HG02973 (cell line): ENCODE results near the gene GPC2.
A peak's percentile ranks its signal among the peaks of the same experiment; 100 is the strongest.
"Not testable (repeated sequence)": the region's sequence is repeated elsewhere in the genome, so short reads cannot be mapped to it uniquely, and the experiment has no call there.

Experiments
- ATAC-seq: cut with Tn5 transposase; IDR thresholded peaks from one replicate; pipeline ENCODE4 v1.9.1; 2021; ENCODE audit warnings: moderate library complexity; ENCODE audit not compliant: unreplicated experiment

The GPC2 gene, protein sequence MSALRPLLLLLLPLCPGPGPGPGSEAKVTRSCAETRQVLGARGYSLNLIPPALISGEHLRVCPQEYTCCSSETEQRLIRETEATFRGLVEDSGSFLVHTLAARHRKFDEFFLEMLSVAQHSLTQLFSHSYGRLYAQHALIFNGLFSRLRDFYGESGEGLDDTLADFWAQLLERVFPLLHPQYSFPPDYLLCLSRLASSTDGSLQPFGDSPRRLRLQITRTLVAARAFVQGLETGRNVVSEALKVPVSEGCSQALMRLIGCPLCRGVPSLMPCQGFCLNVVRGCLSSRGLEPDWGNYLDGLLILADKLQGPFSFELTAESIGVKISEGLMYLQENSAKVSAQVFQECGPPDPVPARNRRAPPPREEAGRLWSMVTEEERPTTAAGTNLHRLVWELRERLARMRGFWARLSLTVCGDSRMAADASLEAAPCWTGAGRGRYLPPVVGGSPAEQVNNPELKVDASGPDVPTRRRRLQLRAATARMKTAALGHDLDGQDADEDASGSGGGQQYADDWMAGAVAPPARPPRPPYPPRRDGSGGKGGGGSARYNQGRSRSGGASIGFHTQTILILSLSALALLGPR

DNA sequence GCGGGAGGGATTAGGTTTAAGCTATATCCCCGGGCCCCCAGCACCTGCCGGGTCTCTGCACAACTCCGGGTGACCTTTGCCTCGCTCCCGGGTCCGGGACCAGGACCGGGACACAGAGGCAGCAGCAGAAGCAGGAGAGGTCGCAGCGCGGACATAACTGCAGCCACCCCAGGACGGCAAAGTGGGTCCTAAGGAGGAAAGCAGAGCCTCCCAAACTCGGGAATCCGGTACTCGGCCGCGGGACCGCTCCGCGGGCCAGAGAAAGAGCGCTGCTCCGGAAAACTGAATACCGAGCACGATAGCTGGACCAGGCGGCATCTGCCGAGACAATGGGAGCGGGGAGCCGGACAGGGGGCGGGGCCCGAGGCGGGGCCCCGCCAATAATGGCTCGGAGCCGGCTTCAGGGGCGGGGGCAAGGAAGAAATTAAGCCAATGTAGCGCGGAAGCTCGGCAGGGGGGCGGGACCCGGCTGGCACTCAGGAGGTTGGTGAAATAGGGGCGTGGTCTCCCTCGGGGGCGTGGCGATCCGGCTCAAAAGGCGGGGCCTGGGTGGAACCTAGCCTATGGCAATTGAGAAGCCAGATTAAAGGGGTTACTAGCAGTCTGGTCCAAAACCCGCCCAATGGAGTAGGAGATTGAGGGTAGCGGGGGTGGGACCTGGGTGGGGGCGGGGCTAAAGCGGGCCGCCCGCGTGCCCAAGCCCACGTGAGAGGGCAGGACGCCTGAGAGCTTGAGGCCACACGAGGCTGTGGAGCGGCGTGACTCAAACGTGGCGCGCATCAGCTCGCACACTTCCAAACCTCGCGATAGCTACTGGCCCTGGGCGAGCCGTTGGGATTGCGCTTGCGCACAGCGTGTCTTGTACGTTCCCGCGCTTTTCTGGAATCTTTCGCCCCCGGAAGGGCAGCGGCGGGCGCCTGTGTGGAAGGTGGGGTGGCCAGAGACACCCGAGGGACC is at the start of gene GPC2, which contains the start of gene STAG3:
Gene GPC2 (minus strand): TSS at position 337 of the 957 bp plus-strand sequence. CDS start 182 bp downstream, at position 155.
Gene STAG3 (plus strand): TSS at position 874 of the 957 bp plus-strand sequence. CDS start 2,639 bp downstream, outside the sequence.
- ATAC-seq = peak; percentile 78

DNA sequence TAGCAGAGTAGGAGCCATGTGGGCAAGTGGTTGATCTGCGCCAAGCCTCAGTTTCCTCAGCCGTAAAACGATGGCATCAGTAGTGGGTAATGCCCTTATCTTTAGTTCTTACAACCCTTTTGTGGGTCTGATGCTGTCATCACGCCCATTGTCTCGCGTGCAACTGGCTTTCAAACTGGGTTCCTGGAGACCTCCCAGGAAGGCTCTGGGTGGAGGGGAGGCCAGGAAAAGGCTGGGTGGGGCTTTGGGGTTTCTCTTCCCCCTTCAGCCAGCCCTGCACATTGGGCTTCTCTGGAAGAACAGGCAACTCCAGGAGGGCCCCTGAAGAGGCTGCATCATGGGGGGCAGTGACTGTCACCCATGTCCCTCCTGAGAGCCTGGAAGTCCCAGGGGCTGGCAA is 47.7 kb upstream of the GPC2 start:
- not testable (repeated sequence) for ATAC-seq

DNA sequence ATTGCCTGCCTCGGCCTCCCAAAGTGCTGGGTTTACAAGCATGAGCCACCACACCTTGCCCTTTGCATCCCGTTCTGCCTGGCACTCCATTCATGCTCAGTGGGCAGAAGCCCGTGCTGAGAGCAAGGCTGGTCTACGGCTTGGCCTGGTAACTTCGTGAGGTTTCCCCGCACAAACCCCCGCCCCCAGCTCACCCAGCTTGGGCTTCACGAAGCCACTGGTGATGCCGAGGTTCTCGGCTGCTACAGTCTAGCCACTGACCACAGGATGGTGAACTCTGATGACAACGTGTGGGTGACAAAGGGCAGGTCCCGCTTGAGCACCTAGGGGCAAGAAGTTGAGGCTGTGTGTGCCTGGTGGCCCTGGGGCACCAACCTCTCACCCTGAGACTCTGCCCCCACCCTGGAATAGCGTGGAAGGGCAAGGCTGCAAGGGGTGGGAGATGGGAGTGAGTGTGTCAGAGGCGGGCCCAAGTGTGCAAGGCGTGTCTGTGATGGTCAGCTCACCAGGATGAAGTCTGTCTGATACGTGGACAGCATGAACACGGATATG is 46.3 kb upstream of the GPC2 start:
- ATAC-seq = not testable (repeated sequence)

DNA sequence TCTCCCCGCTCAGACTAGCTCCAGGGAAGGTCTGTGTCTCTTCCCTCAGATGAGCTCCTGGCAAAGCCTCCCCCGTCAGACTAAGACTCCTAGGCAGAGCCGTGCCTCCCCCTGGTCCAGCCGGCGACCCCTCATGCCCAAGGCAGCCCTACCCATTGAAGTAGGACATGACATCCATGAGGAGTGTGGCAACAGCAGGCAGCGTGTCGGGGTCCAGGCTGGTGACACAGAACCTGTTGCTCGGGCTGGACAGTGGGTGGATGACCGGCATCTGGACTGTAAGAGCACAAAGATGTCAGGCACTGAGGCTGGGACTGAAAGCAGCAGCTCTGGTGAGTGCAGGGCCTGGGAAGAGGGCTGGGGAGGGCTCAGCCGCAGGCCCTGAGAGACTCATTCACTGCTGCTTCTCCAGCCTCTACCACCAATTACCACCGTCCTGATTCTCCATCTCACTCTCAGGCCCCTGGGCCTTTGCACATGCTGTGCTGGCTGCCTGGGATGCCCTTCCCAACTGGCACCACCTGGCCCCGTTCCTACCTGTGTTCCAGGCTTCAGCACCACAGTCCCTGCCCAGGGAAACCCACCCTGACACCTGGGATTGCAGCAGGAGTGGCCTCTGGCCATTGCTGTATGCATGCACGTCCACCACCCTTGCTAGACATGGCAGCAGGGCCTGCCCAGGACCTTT is 45.4 kb upstream of the GPC2 start:
- no peak for ATAC-seq

DNA sequence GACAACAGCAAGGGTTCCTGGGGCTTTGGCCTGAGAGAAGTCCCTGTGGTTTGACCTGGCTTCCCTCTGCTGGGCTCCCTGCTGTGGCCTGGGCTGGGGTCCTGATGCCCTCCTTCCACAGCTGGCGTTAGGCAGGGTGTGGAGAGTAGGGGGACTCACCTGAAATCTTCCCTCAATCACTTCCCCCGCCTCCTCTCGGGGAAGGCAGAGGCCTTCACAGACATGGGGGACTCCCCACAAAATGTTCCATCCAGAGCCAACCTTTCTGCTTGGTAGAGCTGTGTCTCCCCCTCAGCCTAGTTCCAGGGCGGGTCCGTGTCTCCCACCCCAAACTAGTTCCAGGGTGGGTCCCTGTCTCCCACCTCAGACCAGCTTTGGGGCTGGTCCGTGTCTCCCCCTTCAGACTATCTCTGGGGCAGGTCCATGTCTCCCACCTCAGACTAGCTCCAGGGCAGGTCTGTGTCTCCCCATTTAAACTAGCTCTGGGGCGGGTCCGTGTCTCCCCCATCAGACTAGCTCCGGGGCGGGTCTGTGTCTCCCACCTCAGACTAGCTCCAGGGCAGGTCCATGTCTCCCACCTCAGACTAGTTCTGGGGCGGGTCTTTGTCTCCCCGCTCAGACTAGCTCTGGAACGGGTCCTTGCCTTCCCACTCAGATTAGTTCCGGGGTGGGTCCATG is 44.7 kb upstream of the GPC2 start:
- ATAC-seq = no peak

DNA sequence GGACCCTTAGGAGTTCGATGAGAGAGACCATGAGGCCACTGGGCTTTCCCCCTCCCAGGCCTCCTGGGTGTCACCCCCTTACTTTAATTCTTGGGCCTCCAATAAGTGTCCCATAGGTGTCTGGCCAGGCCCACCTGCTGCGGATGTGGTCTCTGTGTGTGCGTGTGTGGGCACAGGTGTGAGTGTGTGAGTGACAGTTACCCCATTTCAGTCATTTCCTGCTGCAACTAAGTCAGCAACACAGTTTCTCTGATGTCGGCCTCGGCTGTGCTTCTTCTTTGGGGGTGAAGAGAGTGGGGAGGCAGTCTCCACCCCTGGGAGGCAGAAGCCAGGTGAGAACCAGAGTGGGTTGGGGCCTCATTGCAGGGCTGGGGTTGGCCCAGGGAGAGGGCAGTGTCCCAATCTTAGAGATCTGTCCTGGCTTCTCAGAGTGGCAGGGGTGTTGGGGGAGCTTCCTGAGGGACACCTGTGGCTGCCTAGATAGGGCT is 44.1 kb upstream of the GPC2 start:
- ATAC-seq = peak; percentile 46

DNA sequence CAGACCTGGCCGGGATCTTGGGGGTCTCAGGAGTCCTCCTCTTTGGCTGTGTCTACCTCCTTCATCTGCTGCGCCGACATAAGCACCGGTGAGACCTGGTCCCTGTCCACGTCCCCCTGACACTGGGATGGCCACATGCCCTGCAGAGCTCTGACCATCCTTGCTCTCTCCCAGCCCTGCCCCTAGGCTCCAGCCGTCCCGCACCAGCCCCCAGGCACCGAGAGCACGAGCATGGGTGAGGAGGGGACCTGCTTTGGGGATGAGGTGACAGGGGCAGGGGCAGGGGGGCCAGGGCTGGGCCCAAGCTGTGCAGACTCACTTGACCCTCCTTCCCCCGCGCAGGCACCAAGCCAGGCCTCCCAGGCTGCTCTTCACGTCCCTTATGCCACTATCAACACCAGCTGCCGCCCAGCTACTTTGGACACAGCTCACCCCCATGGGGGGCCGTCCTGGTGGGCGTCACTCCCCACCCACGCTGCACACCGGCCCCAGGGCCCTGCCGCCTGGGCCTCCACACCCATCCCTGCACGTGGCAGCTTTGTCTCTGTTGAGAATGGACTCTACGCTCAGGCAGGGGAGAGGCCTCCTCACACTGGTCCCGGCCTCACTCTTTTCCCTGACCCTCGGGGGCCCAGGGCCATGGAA is 43.5 kb upstream of the GPC2 start:
- peak; percentile 4 for ATAC-seq

DNA sequence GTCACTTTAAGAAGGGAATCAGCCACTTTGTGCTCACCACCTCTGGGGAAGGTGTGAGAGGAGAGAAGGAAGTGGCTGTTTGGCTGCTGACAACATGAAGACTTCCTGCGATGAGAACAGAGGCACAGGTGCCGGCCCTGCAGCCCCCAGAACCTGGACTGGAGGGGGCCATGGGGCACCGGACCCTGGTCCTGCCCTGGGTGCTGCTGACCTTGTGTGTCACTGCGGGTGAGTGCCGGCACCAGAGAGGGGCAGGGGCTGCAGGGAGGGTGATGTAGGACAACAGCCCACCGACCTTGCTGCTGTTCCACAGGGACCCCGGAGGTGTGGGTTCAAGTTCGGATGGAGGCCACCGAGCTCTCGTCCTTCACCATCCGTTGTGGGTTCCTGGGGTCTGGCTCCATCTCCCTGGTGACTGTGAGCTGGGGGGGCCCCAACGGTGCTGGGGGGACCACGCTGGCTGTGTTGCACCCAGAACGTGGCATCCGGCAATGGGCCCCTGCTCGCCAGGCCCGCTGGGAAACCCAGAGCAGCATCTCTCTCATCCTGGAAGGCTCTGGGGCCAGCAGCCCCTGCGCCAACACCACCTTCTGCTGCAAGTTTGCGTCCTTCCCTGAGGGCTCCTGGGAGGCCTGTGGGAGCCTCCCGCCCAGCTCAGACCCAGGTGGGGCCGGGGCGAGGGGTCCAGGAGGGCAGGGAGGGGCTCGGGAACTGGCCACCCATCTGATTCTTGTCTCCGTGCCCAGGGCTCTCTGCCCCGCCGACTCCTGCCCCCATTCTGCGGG is 42.8 kb upstream of the GPC2 start, which contains the start of gene PVRIG:
Gene PVRIG (plus strand): TSS at position 149 of the 785 bp plus-strand sequence. CDS start 22 bp downstream, at position 171.
- not testable (repeated sequence) for ATAC-seq

DNA sequence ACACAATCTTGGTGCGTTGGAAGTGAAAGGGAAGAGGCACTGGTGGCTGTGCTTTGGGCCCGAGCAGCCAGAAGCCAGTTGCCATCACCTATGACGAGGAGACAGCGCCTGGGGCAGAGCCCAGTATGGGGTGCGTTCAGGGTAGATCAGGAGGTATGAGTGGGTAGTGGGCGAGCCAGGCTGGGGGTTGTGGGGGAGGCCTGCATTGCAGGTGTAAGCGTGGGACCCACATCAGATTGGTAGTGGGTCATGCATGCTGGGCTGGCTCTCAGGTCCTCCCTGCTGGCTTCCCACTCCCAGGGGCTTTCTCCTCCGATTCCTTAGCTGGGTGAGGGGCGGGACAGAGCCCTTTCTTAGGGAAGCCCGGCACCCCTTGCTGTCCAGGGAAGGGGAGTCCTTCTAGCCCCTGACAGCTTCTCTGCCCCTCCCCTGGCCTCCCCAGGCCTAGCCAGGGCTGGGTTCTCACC is 42.1 kb upstream of the GPC2 start:
- no peak for ATAC-seq

DNA sequence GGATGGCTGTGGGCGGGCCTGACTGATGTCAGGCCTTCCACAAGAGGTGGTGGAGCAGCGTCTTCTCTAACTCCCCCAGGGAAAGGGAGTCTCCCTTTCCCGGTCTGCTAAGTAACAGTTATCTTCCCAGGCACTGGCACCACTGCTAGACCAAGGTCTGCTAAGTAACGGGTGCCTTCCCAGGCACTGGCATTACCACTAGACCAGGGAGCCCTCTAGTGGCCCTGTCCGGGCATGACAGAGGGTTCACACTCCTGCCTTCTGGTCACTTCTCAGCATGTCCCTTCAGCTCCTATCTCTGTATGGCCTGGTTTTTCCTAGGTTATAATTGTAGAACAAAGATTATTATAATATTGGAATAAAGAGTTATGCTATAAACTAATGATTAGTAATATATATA is 40.8 kb upstream of the GPC2 start:
- ATAC-seq = not testable (repeated sequence)

DNA sequence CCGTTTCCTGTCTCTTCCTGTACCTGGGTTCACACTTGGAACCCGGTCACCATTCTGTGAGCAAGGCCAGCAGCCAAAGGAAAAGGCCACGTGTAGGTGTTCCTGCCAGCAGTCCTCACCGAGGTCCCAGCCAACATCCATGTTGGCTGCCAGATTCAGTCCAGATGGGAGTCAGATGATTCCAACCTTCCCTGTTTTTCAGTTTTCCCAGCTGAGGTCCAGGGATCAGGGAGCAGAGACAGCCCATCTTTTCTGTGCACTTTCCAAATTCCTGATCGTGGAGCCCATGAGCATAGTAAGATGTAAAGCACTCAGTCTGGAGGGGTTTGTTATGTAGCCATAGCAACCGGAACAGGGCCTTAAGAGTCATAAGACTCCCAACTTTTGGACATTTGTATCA is 38.7 kb upstream of the GPC2 start:
- ATAC-seq = no peak

DNA sequence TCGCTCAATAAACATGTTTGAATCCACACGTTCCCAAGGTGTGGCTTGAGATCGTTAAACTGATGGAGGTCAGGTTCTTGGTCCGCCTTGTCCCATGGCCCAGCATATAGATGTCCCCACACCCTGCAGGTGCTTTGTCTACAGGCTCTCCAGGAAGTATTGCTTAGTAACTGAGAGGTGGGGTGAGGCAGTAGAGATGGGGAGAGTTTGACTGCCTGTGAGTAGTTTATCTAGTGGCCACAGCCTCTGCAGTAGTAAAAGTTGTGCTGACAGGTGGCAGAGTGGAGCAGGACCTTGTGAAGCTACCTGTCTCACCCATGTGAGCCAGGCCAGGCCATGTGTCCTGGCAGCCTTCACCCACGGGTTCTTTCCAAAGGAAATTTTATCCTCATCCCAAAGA is 37.2 kb upstream of the GPC2 start:
- ATAC-seq = not testable (repeated sequence)

DNA sequence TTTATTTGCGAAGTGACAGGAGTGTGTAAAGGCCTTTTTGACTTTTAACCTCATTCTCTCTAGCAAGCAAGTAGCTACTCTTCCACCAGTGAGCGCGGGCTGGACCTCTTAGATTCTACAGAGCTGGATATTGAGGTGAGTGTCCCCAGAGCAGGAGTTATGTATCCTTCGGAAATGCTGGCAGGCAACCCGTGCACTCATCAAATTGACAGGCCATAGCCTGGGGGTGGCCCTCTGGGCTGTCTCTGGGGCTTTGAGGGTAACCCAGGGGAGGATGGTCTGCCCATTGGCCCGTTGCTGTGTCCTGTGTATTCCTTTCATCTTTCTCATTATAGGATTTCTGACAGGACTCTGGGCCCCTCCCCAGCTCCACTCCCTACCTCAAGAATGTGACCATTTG is 36.5 kb upstream of the GPC2 start:
- ATAC-seq = no peak

DNA sequence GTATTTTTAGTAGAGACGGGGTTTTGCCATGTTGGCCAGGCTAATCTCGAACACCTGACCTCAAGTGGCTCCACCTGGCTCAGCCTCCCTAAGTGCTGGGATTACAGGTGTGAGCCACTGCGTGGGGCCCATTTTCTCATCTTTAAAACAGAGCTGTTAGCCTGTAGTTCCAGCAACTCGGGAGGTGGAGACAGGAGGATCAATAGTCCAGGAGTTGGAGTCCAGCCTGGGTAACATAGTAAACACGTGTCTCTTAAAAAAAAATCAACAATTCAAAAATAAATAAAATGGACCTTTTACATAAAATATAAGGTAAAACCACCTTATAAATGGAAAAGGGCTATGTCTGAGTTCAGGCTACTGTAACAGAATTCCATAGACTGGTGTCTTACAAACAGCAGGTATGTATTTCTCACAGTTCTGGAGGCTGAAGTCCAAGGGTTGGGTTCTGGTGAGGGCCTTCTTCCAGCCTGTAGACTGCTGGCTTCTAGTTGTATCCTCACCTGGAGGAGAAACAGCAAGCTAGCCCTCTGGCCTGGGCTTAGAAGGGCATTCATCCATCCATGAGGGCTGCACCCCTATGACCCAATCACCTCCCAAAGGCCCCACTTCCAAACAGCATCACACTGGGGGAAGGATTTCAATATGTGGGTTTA is 35.6 kb upstream of the GPC2 start:
- ATAC-seq = no peak

DNA sequence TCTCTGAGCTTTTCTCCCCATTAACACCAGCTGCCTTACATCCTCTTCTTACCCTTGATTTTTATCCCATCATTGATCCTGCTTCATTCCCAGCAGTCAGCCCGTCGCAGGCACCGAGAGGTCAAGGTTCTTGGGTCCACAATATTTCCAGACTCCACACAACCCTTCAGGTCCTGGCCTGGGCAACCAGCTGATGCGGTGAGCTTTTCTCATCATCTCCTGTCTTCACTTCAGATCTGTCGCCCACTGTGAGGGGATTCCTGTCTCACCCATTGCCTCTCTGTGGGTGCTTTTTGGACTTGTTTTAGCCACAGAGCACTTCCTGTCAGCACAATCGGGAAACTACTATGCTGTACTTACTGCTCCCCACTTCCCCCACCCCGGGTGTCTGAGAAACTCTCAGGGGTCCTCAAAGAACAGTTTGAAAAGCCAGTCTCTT is 34.2 kb upstream of the GPC2 start:
- ATAC-seq = peak; percentile 40

DNA sequence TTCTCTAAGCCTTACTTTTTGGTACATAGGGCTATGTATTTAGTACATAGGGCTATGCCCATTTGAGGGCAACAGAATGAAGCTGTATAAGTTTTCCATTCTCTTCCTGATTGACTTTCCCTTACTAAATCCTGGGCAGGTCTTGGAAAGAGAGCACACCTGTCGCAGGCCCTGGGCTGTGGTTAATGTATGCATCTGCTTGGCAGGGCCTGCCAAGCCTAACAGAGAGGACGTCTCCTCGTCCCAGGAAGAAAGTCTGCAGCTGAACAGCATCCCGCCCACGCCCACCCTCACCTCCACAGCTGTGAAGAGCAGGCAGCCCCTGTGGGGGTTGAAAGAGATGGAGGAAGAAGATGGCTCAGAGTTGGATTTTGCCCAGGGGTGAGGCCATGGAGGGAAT is 33.6 kb upstream of the GPC2 start:
- no peak for ATAC-seq

DNA sequence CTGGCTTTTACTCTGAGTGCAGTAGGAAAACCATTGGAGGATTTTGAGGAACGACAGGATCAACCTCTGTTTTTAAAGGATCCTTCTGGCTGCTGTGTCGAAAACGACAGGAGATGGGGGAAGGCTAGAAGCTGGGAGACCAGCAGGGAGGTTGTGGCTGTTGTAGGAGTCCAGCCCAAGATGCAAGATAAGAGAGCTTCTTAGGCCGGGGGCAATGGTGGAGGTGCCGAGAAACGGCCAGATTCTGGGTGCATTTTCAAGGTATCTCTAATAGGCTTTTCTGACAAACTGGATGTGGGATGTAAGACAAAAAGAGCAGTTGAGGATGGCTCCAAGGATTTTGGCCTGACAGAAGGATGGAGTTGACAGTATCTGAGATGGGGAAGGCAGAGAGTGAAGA is 32.3 kb upstream of the GPC2 start:
- no peak for ATAC-seq
